Liver (tissue), 9 donors: Measurements from ENCODE around the gene CKMT2. TPM values are rescaled to one million over a fixed set of nuclear protein-coding genes. Genes with fewer than 3 reads are reported as not detected.

Experiments used
- DNase-seq: peaks from one replicate; pipeline ENCODE4 v3.0.0-alpha.2; 2017; ENCODE audit warnings: low spot score
- H3K27ac ChIP-seq, 2 donors: one replicate each; pipeline ENCODE4 v1.7.0; 2013; ENCODE audit warnings: inconsistent platforms in 2 of 2, low read length in 2 of 2, control low read depth in 1 of 2, low read depth in 1 of 2, mild to moderate bottlenecking in 1 of 2
- H3K27me3 ChIP-seq, 4 donors: one replicate each; pipeline versions ENCODE4 v1.6.1 to v1.7.0; 2013; ENCODE audit warnings: low read length in 3 of 4, inconsistent platforms in 1 of 4, mild to moderate bottlenecking in 1 of 4, moderate library complexity in 1 of 4; ENCODE audit not compliant: control insufficient read depth in 4 of 4, insufficient read depth in 4 of 4
- H3K36me3 ChIP-seq, 4 donors: one replicate each; pipeline versions ENCODE4 v1.6.1 to v1.7.0; 2013; ENCODE audit warnings: low read length in 3 of 4, mild to moderate bottlenecking in 3 of 4, low read depth in 1 of 4, moderate library complexity in 1 of 4; ENCODE audit not compliant: control insufficient read depth in 4 of 4, insufficient read depth in 3 of 4
- H3K4me1 ChIP-seq, 4 donors: one replicate each; pipeline versions ENCODE4 v1.6.1 to v1.7.0; 2013; ENCODE audit warnings: low read length in 3 of 4, mild to moderate bottlenecking in 3 of 4, moderate library complexity in 1 of 4; ENCODE audit not compliant: control insufficient read depth in 4 of 4, insufficient read depth in 4 of 4
- H3K4me3 ChIP-seq, 3 donors: one replicate each; pipeline versions ENCODE4 v1.6.1 to v1.7.0; 2013; ENCODE audit warnings: low read length in 3 of 3, control low read depth in 1 of 3, low read depth in 1 of 3, mild to moderate bottlenecking in 1 of 3
- H3K9ac ChIP-seq, 2 donors: one replicate each; pipeline ENCODE4 v1.7.0; 2013; ENCODE audit warnings: low read length in 2 of 2, mild to moderate bottlenecking in 2 of 2, moderate library complexity in 2 of 2, control low read depth in 1 of 2, low read depth in 1 of 2
- H3K9me3 ChIP-seq, 4 donors: one replicate each; pipeline versions ENCODE4 v1.6.1 to v1.7.0; 2013; ENCODE audit warnings: low read length in 3 of 4; ENCODE audit not compliant: control insufficient read depth in 4 of 4
- CTCF ChIP-seq: fragments of 150-350 bp; IDR thresholded peaks from 2 replicates; pipeline ENCODE4 v1.5.1; 2017; ENCODE audit warnings: improper control_type of control experiment, low read depth, low read length; ENCODE audit not compliant: missing input control
- EGR1 ChIP-seq, 2 donors: IDR thresholded peaks; 2 replicates each; pipeline ENCODE4 v1.6.1; 2016 to 2018; ENCODE audit warnings: antibody characterized with exemption in 2 of 2, low read depth in 2 of 2
- FOXA2 ChIP-seq: IDR thresholded peaks from 2 replicates; pipeline ENCODE4 v1.6.1; 2016; ENCODE audit warnings: antibody characterized with exemption
- HNF4G ChIP-seq: IDR thresholded peaks from 2 replicates; pipeline ENCODE4 v1.6.1; 2016; ENCODE audit warnings: antibody characterized with exemption
- JUND ChIP-seq, 2 donors: IDR thresholded peaks; 2 replicates each; pipeline ENCODE4 v1.6.1; 2016; ENCODE audit warnings: antibody characterized with exemption in 2 of 2
- MAX ChIP-seq: IDR thresholded peaks from 2 replicates; pipeline ENCODE4 v1.6.1; 2016; ENCODE audit warnings: antibody characterized with exemption
- REST ChIP-seq: IDR thresholded peaks from 2 replicates; pipeline ENCODE4 v1.6.1; 2016; ENCODE audit warnings: antibody characterized with exemption, mild to moderate bottlenecking
- RXRA ChIP-seq, 2 donors: IDR thresholded peaks; 2 replicates each; pipeline ENCODE4 v1.6.1; 2017 to 2018; ENCODE audit warnings: antibody characterized with exemption in 2 of 2, mild to moderate bottlenecking in 1 of 2
- SP1 ChIP-seq: IDR thresholded peaks from 2 replicates; pipeline ENCODE4 v1.6.1; 2018; ENCODE audit warnings: antibody characterized with exemption, mild to moderate bottlenecking
- TAF1 ChIP-seq: conservative IDR thresholded peaks from 2 replicates; pipeline ENCODE4 v1.6.1; 2016; ENCODE audit warnings: antibody characterized with exemption, mild to moderate bottlenecking
- YY1 ChIP-seq: IDR thresholded peaks from 2 replicates; pipeline ENCODE4 v1.6.1; 2016; ENCODE audit warnings: antibody characterized with exemption, mild to moderate bottlenecking
- ZBTB33 ChIP-seq: IDR thresholded peaks from 2 replicates; pipeline ENCODE4 v1.6.1; 2016; ENCODE audit warnings: antibody characterized with exemption
- WGBS: extraction: QIAGEN DNeasy Blood & Tissue Kit; methylation state at CpG from one replicate; pipeline ENCODE4 v1.1.7; 2013; 5-methylcytosine and 5-hydroxymethylcytosine counted together
- polyA plus RNA-seq, 2 donors: library from polyadenylated mRNA; stranded (reverse) in 1 of 2; unstranded in 1 of 2; fragments of 200-250 nt in 1 of 2; fragments of >200 nt in 1 of 2; fragmentation: Nextera tagmentation in 1 of 2; extraction: Ambion mirVana in 1 of 2; gene quantifications; one replicate each; pipeline versions ENCODE4 v1.2.1 to v1.2.3, GENCODE V29; 2013 to 2015
- total RNA-seq, 2 donors: library from RNA; depleted of rRNA; stranded (reverse); fragments of >200 nt; gene quantifications; one replicate each; pipeline ENCODE4 v1.2.3, GENCODE V29; 2014
- donor health status: healthy.
- donor health status: healthy.
- donor health status: healthy.
- donor health status: healthy.
- donor health status: healthy.

CKMT2 gene
- total and polyA plus RNA-seq, 4 donors = 0.20 to 2.6 (median 0.82) TPM

GRCh38 chr5:81244451-81244850 is 11.3 kb downstream of the CKMT2 start:
- Histone ChIP-seq H3K27me3 (no peaks in the 10 kb centered on the region), H3K4me1 (no peaks in the 10 kb centered on the region), H3K9ac (no peak overlapping the region), H3K36me3 (no peaks in the 10 kb centered on the region), H3K4me3 (no peak overlapping the region), H3K9me3 (no peaks in the 10 kb centered on the region), H3K27ac (no peak overlapping the region)
- WGBS = 87% methylated on average over 4 of the region's 4 CpGs
- TF ChIP-seq TAF1 = no peak
- no peak for TF ChIP-seq ZBTB33
- no peak for TF ChIP-seq SP1
- TF ChIP-seq RXRA (IDR thresholded peaks at IDR 0.05) = no peak
- TF ChIP-seq YY1 = no peak
- no peak for TF ChIP-seq MAX
- TF ChIP-seq FOXA2 = no peak
- DNase-seq = no peak

- TF ChIP-seq FOXA2 (no peak), TAF1 (no peak), ZBTB33 (no peak), HNF4G (no peak), YY1 (no peak), SP1 (no peak), JUND (IDR thresholded peaks at IDR 0.05) (no peak), EGR1 (IDR thresholded peaks at IDR 0.05; ENCODE audit: low read depth in 2 of 2) (no peak), CTCF (no peak), REST (no peak)
- Histone ChIP-seq H3K27ac (no peak overlapping the region), H3K4me1 (no peaks in the 10 kb centered on the region), H3K27me3 (no peaks in the 10 kb centered on the region), H3K36me3 (no peaks in the 10 kb centered on the region), H3K9me3 (no peaks in the 10 kb centered on the region), H3K4me3 (no peak overlapping the region), H3K9ac (no peak overlapping the region)
- WGBS = 95% methylated on average over 5 of the region's 5 CpGs
- DNase-seq = no peak
Measured at GRCh38 chr5:81245871-81246235, 12.7 kb downstream of the CKMT2 start.
